WTC11 (cell line): Measurements from ENCODE around the gene POLR3B. TPM values are rescaled to one million over a fixed set of nuclear protein-coding genes. Genes with fewer than 3 reads are reported as not detected.

ENCODE experiments used
- total RNA-seq: library from RNA; stranded (reverse); gene quantifications from 3 replicates; pipeline ENCODE4 v1.2.3, GENCODE V29; 2021

The POLR3B gene
- total RNA-seq, 1 experiment from 2014 or later = 9.0 TPM

Other genes starting within 250 kb of the POLR3B start
- 10.3 to 15.9 TPM (median 12.3 TPM) in 3 replicates for gene NUAK1, start 218.8 kb upstream of the POLR3B start, total RNA-seq
- 67.2 to 69.6 TPM (median 67.8 TPM) in 3 replicates for gene CKAP4, start 109.7 kb upstream of the POLR3B start, total RNA-seq
- 11.9 to 12.8 TPM (median 12.3 TPM) in 3 replicates for gene TCP11L2, start 55.0 kb upstream of the POLR3B start, total RNA-seq
- 0.14 to 0.26 TPM in 2 of 3 replicates, not detected in the other for gene RFX4, start 225.3 kb downstream of the POLR3B start, total RNA-seq